HL-60 (cell line): ENCODE measurements around the gene GSK3B.

Experiments
- DNase-seq, 2 experiments: peaks; one replicate each; pipeline ENCODE4 v3.0.0-alpha.2; 2010 to 2020; ENCODE audit warnings: low read depth in 1 of 2, low spot score in 1 of 2
- H3K27ac ChIP-seq: fragments of 250-450 bp; sonication (Bioruptor Pico); replicated peaks from 2 replicates; pipeline ENCODE4 v1.5.1; 2020; ENCODE audit warnings: mild to moderate bottlenecking, moderate library complexity
- H3K27me3 ChIP-seq: fragments of 250-450 bp; sonication (Bioruptor Pico); 2 replicates; pipeline ENCODE4 v1.5.1; 2021; ENCODE audit warnings: mild to moderate bottlenecking, moderate library complexity; ENCODE audit not compliant: insufficient read depth, poor library complexity, severe bottlenecking
- H3K4me3 ChIP-seq: replicated peaks from 2 replicates; pipeline ENCODE4 v1.5.1; 2011; ENCODE audit warnings: mild to moderate bottlenecking, control low read depth, low read length; ENCODE audit not compliant: insufficient read depth
- CTCF ChIP-seq: IDR thresholded peaks from one replicate; pipeline ENCODE4 v1.5.1; 2011; ENCODE audit warnings: low read length, control low read depth, inconsistent platforms; ENCODE audit not compliant: insufficient read depth
- GABPA ChIP-seq: IDR thresholded peaks from 2 replicates; pipeline ENCODE4 v1.6.1; 2012; ENCODE audit warnings: low read depth
- POLR2AphosphoS5 ChIP-seq: IDR thresholded peaks from 2 replicates; pipeline ENCODE4 v1.6.1; 2012; ENCODE audit warnings: low read depth
- REST ChIP-seq: IDR thresholded peaks from 2 replicates; pipeline ENCODE4 v1.6.1; 2012; ENCODE audit warnings: low read depth; ENCODE audit not compliant: insufficient replicate concordance
- SPI1 ChIP-seq: IDR thresholded peaks from 2 replicates; pipeline ENCODE4 v1.6.1; 2012; ENCODE audit warnings: low read depth, mild to moderate bottlenecking, borderline replicate concordance

The GSK3B gene

GRCh38 chr3:120025520-120025919 lies 68.7 kb downstream of the GSK3B start:
- H3K27me3 ChIP-seq: no peaks in the 10 kb centered on the region
- DNase-seq: no peak
- no peak overlapping the region for H3K27ac ChIP-seq
- TF ChIP-seq GABPA: no peak
- no peak for TF ChIP-seq SPI1
- no peak overlapping the region for H3K4me3 ChIP-seq

GRCh38 chr3:120024103-120024502 lies 70.1 kb downstream of the GSK3B start:
- TF ChIP-seq POLR2AphosphoS5 (no peak), REST (no peak), GABPA (no peak), CTCF (no peak), SPI1 (no peak)
- Histone ChIP-seq H3K27me3 (no peaks in the 10 kb centered on the region), H3K4me3 (no peak overlapping the region), H3K27ac (no peak overlapping the region)
- no peak for DNase-seq

GRCh38 chr3:120022729-120023128 lies 71.5 kb downstream of the GSK3B start:
- H3K4me3 ChIP-seq: no peak overlapping the region
- TF ChIP-seq GABPA (no peak), POLR2AphosphoS5 (no peak), CTCF (no peak), REST (no peak), SPI1 (no peak)
- DNase-seq: no peak
- no peaks in the 10 kb centered on the region for H3K27me3 ChIP-seq
- H3K27ac ChIP-seq: no peak overlapping the region

GRCh38 chr3:120021523-120021922 lies 72.7 kb downstream of the GSK3B start:
- Histone ChIP-seq H3K4me3 (no peak overlapping the region), H3K27ac (no peak overlapping the region), H3K27me3 (no peaks in the 10 kb centered on the region)
- no peak for DNase-seq
- no peak for TF ChIP-seq REST
- TF ChIP-seq POLR2AphosphoS5: no peak
